Activated CD4-positive, alpha-beta T cell treated with anti-CD3 and anti-CD28 coated beads for 36 hours (primary cell): ENCODE data around the gene RAB24. TPM values are rescaled to one million over a fixed set of nuclear protein-coding genes. Genes with fewer than 3 reads are reported as not detected.
"Not testable (repeated sequence)": the region's sequence is repeated elsewhere in the genome, so short reads cannot be mapped to it uniquely, and the experiment has no call there.

ENCODE experiments used
- ATAC-seq: fragments of 200-7000 bp; cut with Tn5 transposase; one replicate; pipeline ENCODE4 v1.10.0; 2021; ENCODE audit warnings: mild to moderate bottlenecking, moderate library complexity
- CTCF ChIA-PET: fragments of 350-600 bp; sonication (Branson Sonifier 250); formaldehyde crosslinking; loops from one replicate; lab custom pipeline; 2021; ENCODE audit warnings: antibody characterized with exemption; lab: Charles Lee
- POLR2A ChIA-PET: fragments of 350-600 bp; sonication (Branson Sonifier 250); formaldehyde crosslinking; loops from one replicate; lab custom pipeline; 2021; ENCODE audit warnings: antibody characterized with exemption, inconsistent platforms; lab: Charles Lee
- DNase-seq: peaks from one replicate; pipeline ENCODE4 v3.0.0-alpha.2; 2020
- H3K27ac Mint-ChIP-seq: one replicate; pipeline ENCODE4 v1.8.0; 2021; ENCODE audit warnings: mixed read lengths
- H3K27me3 Mint-ChIP-seq: one replicate; pipeline ENCODE4 v1.8.0; 2021; ENCODE audit warnings: mixed read lengths
- H3K36me3 Mint-ChIP-seq: one replicate; pipeline ENCODE4 v1.8.0; 2021; ENCODE audit warnings: low read depth, mixed read lengths
- H3K4me1 Mint-ChIP-seq: one replicate; pipeline ENCODE4 v1.8.0; 2021; ENCODE audit warnings: mixed read lengths
- H3K4me3 Mint-ChIP-seq: one replicate; pipeline ENCODE4 v1.8.0; 2021; ENCODE audit warnings: mild to moderate bottlenecking, moderate library complexity, mixed read lengths
- H3K9me3 Mint-ChIP-seq: one replicate; pipeline ENCODE4 v1.8.0; 2021; ENCODE audit warnings: low read depth, mixed read lengths
- intact Hi-C, 2 experiments: fragments of 100-400 bp; cut with DNase I in 1 of 2; cut with micrococcal nuclease in 1 of 2; formaldehyde crosslinking; loops; one replicate each; pipeline versions ENCODE4 v1.14.2 to v1.15.1; 2022 to 2024; cut with DNase I, micrococcal nuclease
- total RNA-seq, 2 experiments: library from RNA; stranded (reverse); gene quantifications; one replicate each; pipeline ENCODE4 v1.2.3, GENCODE V29; 2021

The RAB24 gene
- total RNA-seq, 2 experiments from 2014 or later, result 10.9 to 21.0 TPM

DNA sequence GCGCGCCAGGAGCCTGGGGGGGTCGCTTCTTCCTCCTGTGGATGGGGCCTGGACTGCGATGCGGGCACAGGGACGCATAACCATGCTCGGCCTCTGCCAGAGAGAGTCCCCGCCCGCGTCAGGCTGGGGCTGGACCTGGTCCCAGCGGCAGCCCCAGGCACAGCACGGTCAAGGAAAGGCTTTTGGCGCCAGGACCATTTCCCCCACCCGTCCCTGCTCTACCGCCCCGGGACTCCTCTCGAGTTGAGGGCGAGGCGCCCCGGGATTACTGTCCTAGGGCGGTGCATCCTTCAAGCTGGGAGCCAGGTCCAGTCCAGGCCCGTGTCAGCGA is 7.8 kb upstream of the RAB24 start:
- Mint-ChIP-seq H3K9me3 (no peaks in the 10 kb centered on the region), H3K27ac (no peak overlapping the region), H3K4me3 (peak overlapping the region; percentile 85), H3K36me3 (peaks cover 15% of the 10 kb centered on the region), H3K4me1 (peaks cover 33% of the 10 kb centered on the region), H3K27me3 (no peaks in the 10 kb centered on the region)
- CTCF ChIA-PET, result interaction anchor here (1.1 to 4.9 kb wide), 6 partner anchors 13 to 198 kb away, joined by 3 to 47 read pairs (median 6); no protein-coding TSS in a partner anchor
- intact Hi-C loops, result loop anchor here (1.0 to 10.0 kb wide), 5 partner anchors 73 to 664 kb away; partner anchors contain the start of genes FGFR4 (in 1 of the 2), PDLIM7 (in 1 of the 2), SLC34A1 (in 1 of the 2) and TMED9 (in 1 of the 2)
- DNase-seq (no peak), ATAC-seq (no peak)
- POLR2A ChIA-PET, result interaction anchor here (1.3 kb wide), 1 partner anchor 115 kb away, joined by 5 read pairs; the partner anchor contains the start of gene GRK6

DNA sequence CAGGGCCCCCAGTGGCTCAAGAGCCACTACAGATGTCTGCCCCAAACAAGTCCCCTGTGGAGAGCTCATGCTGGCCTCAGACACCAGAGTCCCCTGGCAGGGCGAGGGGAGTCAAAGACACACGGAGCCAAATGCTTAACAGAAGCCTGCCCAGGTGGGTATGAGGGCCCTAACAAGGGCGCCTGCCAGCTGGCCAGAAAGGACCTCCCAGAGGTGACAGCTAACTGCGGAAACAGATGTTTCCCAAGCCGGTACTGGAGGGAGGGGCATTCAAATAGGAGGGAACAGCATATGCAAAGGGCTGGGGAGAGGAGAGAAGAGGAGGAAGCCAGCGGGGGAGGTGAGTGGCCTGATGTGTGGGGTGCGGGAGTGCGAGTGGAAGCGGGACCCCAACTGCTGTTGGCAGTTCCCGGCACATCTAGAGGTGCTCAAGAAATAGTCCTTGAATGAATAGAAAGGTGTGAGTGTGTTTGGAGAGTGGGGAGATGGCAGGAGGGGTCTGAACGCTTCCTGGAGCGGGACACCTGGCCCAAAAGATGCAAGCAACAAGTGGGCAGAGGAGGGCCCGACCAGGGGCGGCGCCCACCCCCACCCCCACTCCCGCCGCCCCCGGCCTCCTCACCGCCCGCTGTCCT is 7.4 kb upstream of the RAB24 start:
- Mint-ChIP-seq H3K36me3 (peaks cover 20% of the 10 kb centered on the region), H3K9me3 (no peaks in the 10 kb centered on the region), H3K4me3 (peak overlapping the region; percentile 85), H3K4me1 (peaks cover 38% of the 10 kb centered on the region), H3K27me3 (no peaks in the 10 kb centered on the region), H3K27ac (peak overlapping the region; percentile 56)
- ChIA-PET POLR2A (interaction anchor here (1.5 kb wide), 1 partner anchor 12 kb away, joined by 3 read pairs; no protein-coding TSS in a partner anchor), CTCF (interaction anchor here (0.8 to 4.9 kb wide), 17 partner anchors 8 to 198 kb away, joined by 3 to 47 read pairs (median 6); partner anchors contain the start of gene DOK3)
- DNase-seq (peak; percentile 49), ATAC-seq (no peak)
- intact Hi-C loops, result loop anchor here (1.0 to 10.0 kb wide), 5 partner anchors 74 to 664 kb away; partner anchors contain the start of genes FGFR4 (in 1 of the 2), PDLIM7 (in 1 of the 2), SLC34A1 (in 1 of the 2) and TMED9 (in 1 of the 2)

DNA sequence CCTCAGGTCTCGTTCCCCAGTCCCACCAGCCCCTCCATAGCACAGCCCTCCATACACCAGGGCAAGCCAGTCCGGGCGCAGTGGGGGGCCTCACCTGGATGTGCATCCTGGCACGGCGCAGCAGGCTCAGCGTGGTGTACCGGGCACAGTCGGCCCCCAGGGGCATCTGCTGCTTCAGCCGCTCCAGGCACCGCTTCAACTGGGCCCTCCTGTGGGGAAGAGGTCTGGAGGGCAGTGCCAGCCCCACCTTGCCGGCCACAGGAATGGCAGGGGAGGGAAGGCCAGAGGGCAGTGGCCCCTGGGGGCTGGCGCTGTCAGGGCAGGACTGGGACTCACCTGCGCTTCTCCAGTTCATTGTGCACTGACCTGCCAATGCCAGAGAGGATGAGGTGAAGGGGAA is 6.8 kb upstream of the RAB24 start:
- no peaks in the 10 kb centered on the region for H3K9me3 Mint-ChIP-seq
- CTCF ChIA-PET, result interaction anchor here (0.8 to 4.9 kb wide), 33 partner anchors 8 to 211 kb away, joined by 3 to 47 read pairs (median 5); partner anchors contain the start of genes DOK3, LMAN2, PDLIM7 and SLC34A1
- H3K27me3 Mint-ChIP-seq, result no peaks in the 10 kb centered on the region
- H3K4me1 Mint-ChIP-seq, result peaks cover 43% of the 10 kb centered on the region
- intact Hi-C loops, result loop anchor here (5.0 to 10.0 kb wide), 4 partner anchors 74 to 663 kb away; partner anchors contain the start of genes PDLIM7 (in 1 of the 2), SLC34A1 (in 1 of the 2), TMED9 (in 1 of the 2) and TSPAN17 (in 1 of the 2)
- H3K27ac Mint-ChIP-seq, result no peak overlapping the region
- ATAC-seq (no peak), DNase-seq (no peak)
- peaks cover 26% of the 10 kb centered on the region for H3K36me3 Mint-ChIP-seq
- H3K4me3 Mint-ChIP-seq, result peak overlapping the region; percentile 85
- POLR2A ChIA-PET, result interaction anchor here (1.0 to 1.5 kb wide), 2 partner anchors 12 to 145 kb away, joined by 3 to 4 read pairs; no protein-coding TSS in a partner anchor

DNA sequence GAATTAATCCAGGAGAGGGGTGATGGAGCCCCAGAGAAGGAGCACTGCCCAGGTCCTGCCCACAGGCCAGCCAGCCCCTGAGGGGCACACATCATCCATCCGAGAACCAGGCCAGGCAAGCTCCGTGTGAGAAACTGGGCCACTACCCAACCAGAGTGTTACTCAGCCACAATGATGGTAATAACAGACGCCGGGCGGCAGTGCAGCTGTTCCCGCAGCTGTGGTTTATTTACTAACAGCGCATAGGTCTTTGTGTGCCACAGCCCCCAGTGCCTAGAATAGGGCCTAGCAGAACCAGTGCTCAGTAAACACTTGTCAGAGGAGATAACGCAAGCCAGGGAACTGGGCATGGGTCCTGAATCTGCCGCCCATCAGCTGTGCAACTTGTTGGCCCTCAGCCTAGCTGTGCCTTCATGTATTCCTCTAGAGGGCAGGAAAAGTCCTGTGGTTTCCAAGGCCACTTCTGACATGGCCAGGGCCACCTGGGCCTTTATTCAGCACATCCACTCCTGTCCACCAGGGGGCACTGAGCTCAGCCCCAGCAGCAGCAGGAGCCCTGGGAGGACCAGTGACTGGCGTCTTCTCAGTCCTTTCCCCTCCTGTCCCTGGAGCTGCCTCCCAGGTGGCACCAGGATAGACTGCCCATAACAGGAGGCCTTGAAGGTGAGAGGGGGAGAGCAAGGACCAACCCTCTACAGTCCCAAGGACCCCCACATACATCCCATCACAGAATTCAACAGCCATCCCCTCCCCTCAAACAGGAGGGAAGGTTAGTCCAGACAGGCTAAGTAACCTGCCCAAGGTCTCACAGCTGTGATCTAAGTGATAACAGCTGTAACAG is 6.1 kb upstream of the RAB24 start:
- peak; percentile 86 for DNase-seq
- Mint-ChIP-seq H3K4me3 (peak overlapping the region; percentile 44), H3K9me3 (no peaks in the 10 kb centered on the region), H3K36me3 (peaks cover 33% of the 10 kb centered on the region), H3K4me1 (peaks cover 51% of the 10 kb centered on the region), H3K27me3 (no peaks in the 10 kb centered on the region), H3K27ac (peak overlapping the region; percentile 25)
- ATAC-seq, result peak; percentile 28
- intact Hi-C loops, result loop anchor here (5.0 to 10.0 kb wide), 5 partner anchors 75 to 895 kb away; partner anchors contain the start of genes HNRNPAB (in 1 of the 2), PDLIM7 (in 1 of the 2), SLC34A1 (in 1 of the 2) and TMED9 (in 1 of the 2)
- ChIA-PET POLR2A (interaction anchor here (1.0 to 1.5 kb wide), 2 partner anchors 11 to 145 kb away, joined by 3 to 4 read pairs; no protein-coding TSS in a partner anchor), CTCF (interaction anchor here (0.6 to 4.9 kb wide), 38 partner anchors 9 to 663 kb away, joined by 3 to 47 read pairs (median 4); partner anchors contain the start of genes LMAN2, PDLIM7, SLC34A1 and TSPAN17)

DNA sequence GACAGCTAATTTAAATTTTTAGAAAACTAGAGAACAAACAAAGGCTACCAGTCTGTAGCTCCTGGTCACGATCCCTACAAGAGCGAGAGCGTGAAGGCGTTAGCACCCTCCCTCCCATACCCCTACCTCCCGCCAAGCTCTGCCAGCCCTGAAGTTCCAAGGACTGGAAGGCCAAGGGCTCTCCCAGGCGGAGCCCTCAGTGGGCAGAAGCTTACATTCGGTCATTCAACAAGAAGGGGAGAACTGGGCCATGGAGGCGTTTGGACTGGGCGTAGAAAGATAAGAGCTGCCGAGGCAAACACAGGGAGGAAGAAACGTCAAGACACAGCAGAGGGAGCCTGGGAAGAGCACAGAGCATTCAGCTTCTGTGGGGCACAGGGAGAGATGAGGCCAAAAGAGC is 5.2 kb upstream of the RAB24 start:
- Mint-ChIP-seq H3K27me3 (no peaks in the 10 kb centered on the region), H3K9me3 (no peaks in the 10 kb centered on the region), H3K4me1 (peaks cover 50% of the 10 kb centered on the region), H3K27ac (no peak overlapping the region), H3K36me3 (peaks cover 39% of the 10 kb centered on the region), H3K4me3 (no peak overlapping the region)
- DNase-seq (no peak), ATAC-seq (no peak)
- POLR2A ChIA-PET, result interaction anchor here (1.2 kb wide), 1 partner anchor 10 kb away, joined by 6 read pairs; no protein-coding TSS in a partner anchor
- intact Hi-C loops, result loop anchor here in 1 of 2 experiments (10.0 kb wide), 1 partner anchor 896 kb away; the partner anchor contains the start of gene HNRNPAB
- CTCF ChIA-PET, result interaction anchor here (0.6 to 4.9 kb wide), 26 partner anchors 10 to 662 kb away, joined by 3 to 47 read pairs (median 7); partner anchors contain the start of genes LMAN2, SLC34A1 and TSPAN17

DNA sequence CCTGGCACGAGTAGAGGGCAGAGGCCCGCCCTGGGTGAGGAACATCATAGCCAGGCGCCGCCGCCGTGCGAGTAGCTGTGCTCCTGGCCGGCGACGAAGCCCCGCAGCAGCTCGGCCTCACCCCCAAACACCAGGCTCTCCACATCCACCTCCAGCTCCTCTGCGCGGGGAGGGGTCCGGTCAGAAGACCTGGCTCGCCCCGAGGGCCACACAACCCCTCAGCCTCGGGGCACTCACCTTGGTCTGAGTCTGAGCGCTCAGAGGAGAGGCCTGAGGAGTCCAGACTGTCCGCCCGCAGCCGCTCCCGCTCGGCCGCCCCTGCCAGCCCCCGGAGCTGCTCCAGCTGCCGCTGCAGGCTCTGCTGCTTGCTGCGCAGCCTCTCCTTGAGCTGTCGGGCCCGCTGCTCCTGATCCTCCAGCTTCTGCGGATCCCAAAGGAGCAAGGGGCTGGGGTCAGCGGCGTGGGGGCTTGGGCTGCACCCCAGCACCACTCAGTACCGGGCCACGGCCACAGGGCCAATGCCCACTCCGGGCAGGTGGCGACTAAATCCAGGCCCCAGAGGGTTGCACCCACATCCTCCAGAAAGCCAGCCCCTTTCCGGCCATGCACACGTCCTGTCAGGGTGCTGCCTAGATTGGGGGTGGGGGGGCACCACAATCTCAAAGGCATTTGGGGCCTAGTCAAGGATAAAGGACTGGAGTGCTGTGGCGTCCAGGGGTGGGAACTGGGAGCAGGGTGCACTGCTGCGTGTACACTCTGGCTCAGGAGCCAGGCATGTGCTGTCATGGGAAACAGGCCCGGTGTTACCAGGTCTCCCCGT is 4.2 kb upstream of the RAB24 start:
- Mint-ChIP-seq H3K4me3 (no peak overlapping the region), H3K27ac (no peak overlapping the region), H3K4me1 (peaks cover 45% of the 10 kb centered on the region), H3K36me3 (peaks cover 39% of the 10 kb centered on the region), H3K27me3 (no peaks in the 10 kb centered on the region), H3K9me3 (no peaks in the 10 kb centered on the region)
- ATAC-seq (no peak), DNase-seq (no peak)
- POLR2A ChIA-PET, result interaction anchor here (1.2 kb wide), 1 partner anchor 11 kb away, joined by 6 read pairs; no protein-coding TSS in a partner anchor
- intact Hi-C loops, result loop anchor here in 1 of 2 experiments (10.0 kb wide), 1 partner anchor 897 kb away; the partner anchor contains the start of gene HNRNPAB
- CTCF ChIA-PET, result interaction anchor here (0.9 to 4.9 kb wide), 10 partner anchors 41 to 208 kb away, joined by 3 to 47 read pairs (median 8); partner anchors contain the start of gene LMAN2

DNA sequence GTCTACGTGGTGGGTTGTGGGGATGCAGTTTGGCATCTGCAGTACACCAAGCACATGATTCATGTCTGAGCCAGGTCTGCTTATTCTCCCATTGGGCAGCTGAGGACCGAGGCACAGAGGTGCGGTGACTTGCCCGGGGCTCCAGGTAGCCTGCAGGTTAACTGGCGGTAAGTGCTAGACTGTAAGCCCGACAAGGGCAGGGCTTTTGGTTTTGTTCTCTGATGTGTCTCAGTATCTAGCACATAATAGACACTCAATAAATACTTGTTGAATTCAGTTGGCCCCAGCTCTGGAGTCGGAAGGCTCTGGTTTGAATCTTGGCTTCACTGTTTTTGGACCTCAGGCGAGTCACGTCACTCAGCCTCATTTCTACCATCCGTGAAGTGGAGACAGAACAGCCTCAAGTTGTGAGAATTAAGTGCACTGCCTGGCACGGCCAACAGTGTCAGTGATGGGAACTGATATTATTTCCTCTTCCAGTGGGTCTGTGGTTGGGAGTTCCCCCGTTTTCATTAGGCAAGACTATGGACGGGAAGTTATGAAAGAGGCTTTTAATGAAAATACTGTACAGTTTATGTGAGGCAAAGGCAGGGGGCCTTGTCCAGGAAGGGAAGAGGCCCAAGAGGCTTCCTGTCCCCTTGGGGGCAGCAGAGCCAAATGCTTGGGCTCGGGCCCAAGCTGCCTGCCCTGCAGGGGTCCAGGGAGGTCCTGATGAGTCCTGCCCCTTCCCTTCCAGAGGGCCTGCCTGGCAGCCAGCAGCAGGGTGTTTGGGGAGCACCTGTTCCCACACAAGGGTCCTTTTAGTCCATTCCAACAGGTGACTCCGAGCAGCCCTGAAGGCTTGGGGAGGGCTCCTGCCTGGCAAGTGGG is 3.4 kb upstream of the RAB24 start:
- Mint-ChIP-seq H3K27me3 (no peaks in the 10 kb centered on the region), H3K36me3 (peaks cover 39% of the 10 kb centered on the region), H3K27ac (peak overlapping the region; percentile 34), H3K9me3 (no peaks in the 10 kb centered on the region), H3K4me1 (peaks cover 48% of the 10 kb centered on the region), H3K4me3 (no peak overlapping the region)
- intact Hi-C loops, result loop anchor here in 1 of 2 experiments (10.0 kb wide), 1 partner anchor 898 kb away; the partner anchor contains the start of gene HNRNPAB
- CTCF ChIA-PET, result interaction anchor here (1.2 to 1.3 kb wide), 2 partner anchors 82 to 150 kb away, joined by 3 to 4 read pairs; no protein-coding TSS in a partner anchor
- DNase-seq, result no peak
- no peak for ATAC-seq
- POLR2A ChIA-PET, result no interaction called here

DNA sequence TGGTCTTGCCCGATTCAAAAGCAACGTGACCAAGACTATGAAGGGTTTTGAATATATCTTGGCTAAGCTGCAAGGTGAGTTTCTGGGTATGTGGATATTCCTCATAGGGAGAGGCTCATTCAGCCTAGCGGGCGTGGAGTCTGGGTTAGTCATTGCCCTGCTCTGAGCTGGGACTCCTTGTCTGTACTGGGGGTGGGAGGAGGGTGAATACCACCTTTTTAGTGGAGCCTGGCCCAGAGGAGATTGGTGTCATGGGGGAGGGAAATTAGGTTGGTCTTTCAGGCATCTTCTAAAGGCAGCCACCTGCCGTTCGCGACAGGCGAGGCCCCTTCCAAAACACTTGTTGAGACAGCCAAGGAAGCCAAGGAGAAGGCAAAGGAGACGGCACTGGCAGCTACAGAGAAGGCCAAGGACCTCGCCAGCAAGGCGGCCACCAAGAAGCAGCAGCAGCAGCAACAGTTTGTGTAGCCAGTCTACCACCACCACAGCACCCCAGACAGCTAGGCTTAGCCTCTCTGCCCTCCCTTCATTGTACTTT is 2.7 kb upstream of the RAB24 start:
- intact Hi-C loops, result loop anchor here in 1 of 2 experiments (10.0 kb wide), 1 partner anchor 899 kb away; the partner anchor contains the start of gene HNRNPAB
- Mint-ChIP-seq H3K36me3 (peaks cover 42% of the 10 kb centered on the region), H3K4me3 (peak overlapping the region; percentile 93), H3K27ac (peak overlapping the region; percentile 77), H3K4me1 (peaks cover 53% of the 10 kb centered on the region)
- CTCF ChIA-PET, result interaction anchor here (1.2 kb wide), 1 partner anchor 83 kb away, joined by 3 read pairs; no protein-coding TSS in a partner anchor
- H3K9me3 Mint-ChIP-seq, H3K27me3 Mint-ChIP-seq, ATAC-seq, POLR2A ChIA-PET, DNase-seq: not testable (repeated sequence)
